NCI-H524 treated with DMSO at 0.1 percent for 48 hours (cell line): Measurements from ENCODE around the gene EXOC2.
"Not testable (repeated sequence)": the region's sequence is repeated elsewhere in the genome, so short reads cannot be mapped to it uniquely, and the experiment has no call there.

Experiments
- DNase-seq: peaks from one replicate; lab custom pipeline; 2025; lab: John Stamatoyannopoulos, UW

The EXOC2 gene

DNA sequence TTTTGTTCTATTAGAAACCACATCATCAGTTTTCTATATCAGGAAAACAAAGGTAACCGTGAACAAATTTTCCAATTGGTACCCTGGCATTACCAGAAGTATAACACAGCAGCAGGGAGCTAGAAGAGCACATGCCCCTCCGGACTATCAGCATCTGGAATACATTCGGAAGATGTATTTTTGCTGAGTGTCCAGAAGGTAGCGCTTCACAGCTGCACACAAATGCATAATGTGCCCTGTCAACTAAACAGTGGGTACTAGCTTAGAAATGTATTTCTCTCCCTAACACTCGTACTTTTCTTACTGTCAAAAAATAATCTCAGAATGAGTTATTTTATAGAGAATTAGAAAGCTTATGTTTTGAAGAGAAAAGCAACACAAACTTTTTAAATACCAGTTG, 113.6 kb downstream of the EXOC2 start:
- no peak for DNase-seq

DNA sequence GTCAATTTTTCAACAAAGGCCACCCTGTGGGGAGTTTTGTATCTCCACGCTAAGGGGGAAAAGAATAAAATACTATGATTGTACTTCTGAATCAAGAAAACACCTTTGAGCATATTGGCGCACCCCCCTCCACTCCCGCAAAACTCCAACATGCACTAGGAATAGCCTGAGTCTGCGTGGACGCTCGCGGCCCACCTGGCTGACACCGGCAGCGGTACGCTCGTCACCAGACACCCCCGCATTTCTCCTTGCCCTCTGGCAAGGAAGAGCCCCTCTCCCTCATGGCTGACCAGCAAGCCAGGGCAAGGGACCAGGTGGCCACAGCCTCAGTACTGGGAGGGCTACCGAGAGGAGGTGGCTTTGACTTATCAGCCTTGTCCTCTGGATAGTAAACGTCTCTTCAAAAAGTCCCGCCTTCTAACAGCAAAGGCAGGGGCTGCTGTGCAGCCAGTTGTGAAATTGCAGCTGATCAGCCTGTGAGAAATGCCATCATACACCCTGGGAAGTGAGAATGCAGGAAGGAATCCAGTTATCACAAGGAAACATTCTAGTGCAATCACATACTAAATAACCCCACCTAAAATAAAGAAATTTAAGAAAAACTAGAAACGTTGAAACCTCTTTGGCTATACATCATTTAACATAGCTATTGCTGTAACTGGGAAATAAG, 120.2 kb downstream of the EXOC2 start:
- no peak for DNase-seq

DNA sequence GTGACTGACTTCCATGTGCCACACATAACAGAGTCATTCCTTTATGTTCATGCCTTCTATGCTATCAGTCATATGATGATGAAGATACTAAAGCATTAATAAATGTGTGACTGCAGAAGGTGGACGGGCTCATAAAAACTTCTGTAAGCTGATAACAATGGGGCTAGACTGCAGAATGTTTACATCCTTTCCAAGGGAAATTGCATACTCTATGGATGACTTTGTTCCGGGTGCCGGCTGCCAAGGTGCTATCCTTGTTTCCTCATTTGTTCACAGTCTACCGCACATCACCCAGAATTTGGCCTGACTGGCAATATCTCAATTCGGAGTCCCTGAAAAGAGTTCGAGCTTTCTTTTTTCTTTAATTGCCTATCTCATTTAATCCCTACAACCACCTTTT, 121.0 kb downstream of the EXOC2 start:
- no peak for DNase-seq

DNA sequence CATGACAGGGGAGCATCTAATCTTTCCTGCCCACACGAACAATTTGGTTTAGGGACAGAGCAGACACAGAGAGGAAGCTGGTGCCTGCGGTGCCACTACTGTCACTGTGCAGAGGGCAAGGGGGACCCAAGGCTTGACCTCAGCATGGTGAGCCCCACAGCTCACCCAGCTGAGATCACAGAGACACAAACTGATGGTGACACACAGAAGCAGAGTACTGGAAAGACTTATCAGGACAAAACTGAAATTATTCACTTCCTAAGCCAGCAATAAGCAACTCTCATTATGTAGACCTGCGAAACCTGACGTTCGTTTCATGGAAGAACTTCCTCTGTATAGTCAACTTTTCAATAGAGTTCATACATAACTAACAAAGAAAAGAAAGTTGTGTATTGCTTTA, 122.1 kb downstream of the EXOC2 start:
- no peak for DNase-seq

DNA sequence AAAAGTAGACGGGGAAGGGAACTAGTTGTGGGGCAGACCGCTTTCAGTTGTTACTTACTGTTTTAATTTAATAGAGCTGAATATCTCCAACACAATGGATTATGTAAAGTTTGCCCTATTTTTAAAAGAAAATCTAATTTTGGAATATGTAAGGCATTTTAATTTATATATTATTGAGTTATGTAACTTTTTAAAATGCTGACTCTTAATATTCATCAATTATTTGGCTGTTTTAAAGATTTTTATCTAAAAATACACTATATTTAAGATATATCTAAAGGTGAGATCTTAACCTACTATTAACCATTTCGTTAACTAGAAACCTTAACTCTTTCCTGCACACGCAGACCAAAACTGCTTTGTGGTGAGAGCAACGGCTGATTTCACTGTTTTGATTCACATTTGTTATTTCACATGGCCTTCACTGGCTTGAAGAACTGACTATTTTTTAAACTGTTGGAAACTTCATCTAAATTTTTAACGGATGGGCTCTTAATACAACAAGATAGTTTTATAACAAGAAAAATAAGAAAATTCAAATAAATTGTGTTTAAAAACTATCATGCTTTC, 123.9 kb downstream of the EXOC2 start:
- DNase-seq, result no peak

DNA sequence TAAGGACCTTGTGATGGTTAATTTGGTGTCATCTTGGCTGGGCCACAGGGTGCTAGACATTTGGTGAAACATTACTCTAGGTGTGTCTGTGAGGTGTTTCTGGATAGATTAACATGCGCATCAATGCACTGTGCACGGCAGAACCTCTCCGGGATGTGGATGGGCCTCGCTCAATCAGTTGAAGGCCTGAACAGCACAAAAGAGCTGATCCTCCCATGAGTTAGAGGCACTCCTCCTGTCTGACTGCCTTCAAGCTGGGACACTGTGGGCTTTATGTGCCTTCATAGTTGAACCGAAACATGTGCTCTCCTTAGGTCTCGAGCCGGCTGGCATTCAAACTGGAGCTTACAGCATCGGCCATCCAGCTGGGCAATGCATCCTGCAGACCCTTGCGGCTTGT, 124.9 kb downstream of the EXOC2 start:
- DNase-seq, result no peak

GRCh38 chr6:563863-564262, 129.1 kb downstream of the EXOC2 start:
- DNase-seq, result no peak

DNA sequence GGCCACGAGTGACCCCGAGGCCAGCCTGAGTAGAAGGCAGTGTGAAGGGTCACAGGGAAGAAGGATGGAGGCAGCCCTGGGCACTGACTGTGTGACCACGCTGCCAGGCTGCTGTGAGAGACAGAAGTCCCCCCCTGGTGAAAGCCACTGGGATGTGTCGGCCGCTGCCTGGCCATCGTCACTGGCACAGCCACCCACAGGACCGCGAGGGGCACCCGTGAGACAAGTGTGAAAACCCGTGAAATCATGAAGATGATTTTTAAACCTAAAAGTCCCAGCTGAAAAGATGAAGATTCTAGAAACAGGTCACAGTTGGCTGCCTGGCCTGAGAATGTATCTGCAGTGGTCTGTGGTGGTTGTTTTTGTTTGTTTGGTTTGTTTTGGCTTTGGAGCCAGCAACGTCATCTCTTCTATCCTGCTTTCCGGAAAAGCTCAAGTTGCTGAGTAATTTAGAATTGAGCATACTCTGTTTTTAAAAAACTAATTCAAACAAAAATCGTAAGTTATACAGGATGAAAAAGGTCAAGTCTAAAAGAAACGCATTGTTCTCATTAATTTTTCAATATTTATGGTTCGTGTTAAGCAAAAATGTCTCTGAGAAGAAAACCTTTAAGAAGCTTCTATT, 130.8 kb downstream of the EXOC2 start:
- DNase-seq, result no peak

GRCh38 chr6:561335-561734, 131.6 kb downstream of the EXOC2 start:
- DNase-seq, result not testable (repeated sequence)

- DNase-seq, result no peak
Measured at GRCh38 chr6:558959-559358, 134.0 kb downstream of the EXOC2 start.

DNA sequence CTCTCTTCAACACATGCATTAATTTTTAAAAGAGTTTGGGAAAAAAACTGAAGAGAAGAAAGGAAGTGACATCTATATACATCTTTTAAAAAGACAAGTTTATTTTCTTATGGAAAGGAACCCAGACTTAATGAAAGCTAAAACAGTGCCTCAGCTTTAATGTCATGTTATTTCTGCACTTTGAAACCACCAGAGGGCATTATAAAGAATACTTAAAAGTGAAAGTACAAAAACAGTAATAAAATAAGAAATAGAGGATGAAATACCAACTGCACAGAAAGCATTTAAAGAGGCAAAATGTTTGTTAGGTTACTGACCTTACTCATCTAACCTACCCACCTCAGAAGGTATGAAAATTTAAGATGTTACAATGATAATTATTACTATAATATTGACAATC, 134.8 kb downstream of the EXOC2 start:
- no peak for DNase-seq

GRCh38 chr6:551829-552350, 141.0 kb downstream of the EXOC2 start:
- DNase-seq, result no peak

- no peak for DNase-seq
Measured at GRCh38 chr6:551405-551804, 141.5 kb downstream of the EXOC2 start.

DNA sequence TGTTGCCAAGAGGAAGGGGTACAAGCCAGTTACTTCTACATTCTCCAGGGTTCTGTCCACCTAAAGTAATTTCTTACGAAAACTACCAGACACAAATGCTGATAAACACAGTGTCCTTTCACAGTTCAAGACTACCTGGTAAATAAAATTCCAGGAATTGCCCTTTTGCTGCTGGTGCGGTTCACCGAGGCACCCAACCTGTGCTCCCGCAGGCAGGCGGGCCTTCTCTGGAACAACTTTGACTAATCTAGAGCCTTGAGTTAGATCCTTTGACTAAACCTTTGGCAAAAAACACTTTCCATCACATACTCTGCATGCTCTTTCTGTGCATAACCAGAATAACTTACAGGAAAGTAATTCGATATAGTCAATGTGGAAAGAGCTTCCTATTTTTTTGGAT, 143.0 kb downstream of the EXOC2 start:
- no peak for DNase-seq

- no peak for DNase-seq
Measured at GRCh38 chr6:548517-548916, 144.4 kb downstream of the EXOC2 start.

DNA sequence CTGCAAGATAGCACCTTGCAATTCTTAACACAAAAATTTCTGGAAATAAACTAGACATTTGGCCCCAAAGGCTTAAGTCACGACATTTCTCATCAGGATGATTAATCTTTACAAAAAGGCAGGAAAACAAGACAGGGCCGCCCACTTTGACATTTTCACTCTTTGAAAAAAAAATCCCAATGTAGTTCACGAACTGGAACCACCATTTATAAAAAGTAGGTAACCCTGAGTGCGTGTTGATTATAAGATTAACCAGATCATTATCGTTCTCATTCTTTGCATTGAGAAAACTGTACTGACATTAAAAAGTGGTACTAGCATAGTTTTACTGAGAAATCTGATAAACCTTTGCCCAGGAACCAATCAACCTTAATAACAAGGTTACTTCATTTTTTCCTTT, 144.8 kb downstream of the EXOC2 start:
- DNase-seq, result no peak

DNA sequence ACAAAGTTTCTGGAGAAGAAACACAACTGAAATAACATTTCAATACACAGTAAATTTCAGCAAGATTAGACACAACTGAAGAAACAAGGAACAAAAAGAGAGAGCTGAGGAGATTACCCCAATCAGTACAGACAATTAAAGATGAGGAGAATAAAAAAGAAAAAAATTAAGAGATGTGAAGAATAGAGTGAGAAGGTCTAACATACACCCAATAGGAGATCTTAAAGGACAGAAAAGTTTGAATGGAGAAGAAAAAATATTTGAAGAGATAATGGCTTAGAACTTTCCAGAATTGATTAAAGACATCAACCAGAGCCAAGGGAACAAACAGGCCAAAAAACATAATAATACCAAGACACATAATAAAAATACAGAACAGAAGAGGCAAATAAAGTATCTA, 152.4 kb downstream of the EXOC2 start:
- no peak for DNase-seq

GRCh38 chr6:537114-537513, 155.8 kb downstream of the EXOC2 start:
- DNase-seq, result no peak

GRCh38 chr6:530425-530824, 162.5 kb downstream of the EXOC2 start:
- no peak for DNase-seq

- DNase-seq, result no peak
Measured at GRCh38 chr6:528989-529388, 163.9 kb downstream of the EXOC2 start.

DNA sequence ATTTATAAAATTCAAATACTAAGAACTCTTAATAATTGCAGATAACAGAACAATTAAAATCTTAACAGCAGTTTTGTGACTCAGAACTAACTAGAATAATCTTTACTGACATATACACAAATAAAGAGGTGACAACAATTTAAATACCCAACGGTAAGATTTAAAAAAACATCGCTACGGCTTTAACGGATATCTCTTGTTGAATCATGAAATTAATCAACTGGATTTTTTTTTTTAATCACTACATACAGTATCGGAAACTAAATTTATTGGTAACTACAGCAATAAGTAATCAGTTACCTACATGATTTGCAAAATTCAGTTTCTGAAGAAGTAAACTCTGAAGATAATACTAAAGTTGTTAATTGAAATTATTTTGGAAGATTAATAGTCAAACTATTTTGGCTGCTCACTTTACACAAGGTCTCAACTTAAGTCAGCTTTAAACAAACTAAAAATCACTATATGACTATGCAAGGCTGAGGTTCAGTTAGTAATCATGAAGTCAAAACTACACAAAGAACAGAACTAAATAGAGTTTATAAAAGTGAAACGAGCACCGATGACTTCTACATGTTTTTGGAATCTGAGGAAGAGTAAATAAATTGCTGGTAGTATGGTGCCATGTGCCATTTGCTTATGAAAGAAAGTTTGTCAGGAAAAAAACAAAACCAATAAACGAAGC, 164.8 kb downstream of the EXOC2 start:
- DNase-seq, result no peak

- DNase-seq, result no peak
Measured at GRCh38 chr6:524803-525202, 168.1 kb downstream of the EXOC2 start.

DNA sequence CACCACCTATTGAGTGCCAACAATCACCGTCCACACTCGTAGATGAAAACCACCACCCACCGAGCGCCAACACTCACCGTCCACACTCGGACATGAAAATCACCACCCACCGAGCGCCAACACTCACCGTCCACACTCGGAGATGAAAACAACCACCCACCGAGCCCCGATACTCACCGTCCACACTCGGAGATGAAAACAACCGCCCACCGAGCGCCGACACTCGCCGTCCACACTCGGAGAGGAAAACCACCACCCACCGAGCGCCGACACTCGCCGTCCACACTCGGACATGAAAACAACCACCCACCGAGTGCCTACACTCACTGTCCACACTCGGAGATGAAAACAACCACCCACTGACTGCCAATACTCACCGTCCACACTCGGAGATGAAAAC, 172.1 kb downstream of the EXOC2 start:
- no peak for DNase-seq
